B cell (primary cell): Measurements from ENCODE around the gene ERC2.

Experiments used
- EZH2 ChIP-seq: IDR thresholded peaks from 2 replicates; pipeline ENCODE4 v1.6.1; 2012; ENCODE audit warnings: borderline replicate concordance, low read depth, mild to moderate bottlenecking, moderate library complexity, low read length; ENCODE audit not compliant: insufficient read depth, poor library complexity, severe bottlenecking
- TF ChIP-seq, protein P1 (sequence below): fragments of 200-600 bp; IDR thresholded peaks from one replicate; pipeline ENCODE4 v1.8.0; 2022; ENCODE audit warnings: antibody characterized with exemption, mild to moderate bottlenecking

- TF ChIP-seq, protein P1, sequence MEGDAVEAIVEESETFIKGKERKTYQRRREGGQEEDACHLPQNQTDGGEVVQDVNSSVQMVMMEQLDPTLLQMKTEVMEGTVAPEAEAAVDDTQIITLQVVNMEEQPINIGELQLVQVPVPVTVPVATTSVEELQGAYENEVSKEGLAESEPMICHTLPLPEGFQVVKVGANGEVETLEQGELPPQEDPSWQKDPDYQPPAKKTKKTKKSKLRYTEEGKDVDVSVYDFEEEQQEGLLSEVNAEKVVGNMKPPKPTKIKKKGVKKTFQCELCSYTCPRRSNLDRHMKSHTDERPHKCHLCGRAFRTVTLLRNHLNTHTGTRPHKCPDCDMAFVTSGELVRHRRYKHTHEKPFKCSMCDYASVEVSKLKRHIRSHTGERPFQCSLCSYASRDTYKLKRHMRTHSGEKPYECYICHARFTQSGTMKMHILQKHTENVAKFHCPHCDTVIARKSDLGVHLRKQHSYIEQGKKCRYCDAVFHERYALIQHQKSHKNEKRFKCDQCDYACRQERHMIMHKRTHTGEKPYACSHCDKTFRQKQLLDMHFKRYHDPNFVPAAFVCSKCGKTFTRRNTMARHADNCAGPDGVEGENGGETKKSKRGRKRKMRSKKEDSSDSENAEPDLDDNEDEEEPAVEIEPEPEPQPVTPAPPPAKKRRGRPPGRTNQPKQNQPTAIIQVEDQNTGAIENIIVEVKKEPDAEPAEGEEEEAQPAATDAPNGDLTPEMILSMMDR = no peak
- TF ChIP-seq EZH2 = no peak
Measured at GRCh38 chr3:55755516-55756205, 712.6 kb downstream of the ERC2 start.
